GM23338 (cell line): ENCODE results near the gene SNORC. TPM values are rescaled to one million over a fixed set of nuclear protein-coding genes. Genes with fewer than 3 reads are reported as not detected.

Experiments used
- ATAC-seq: fragments of 200-7000 bp; cut with Tn5 transposase; 3 replicates; pipeline ENCODE4 v1.9.1; 2020
- DNase-seq: peaks from one replicate; pipeline ENCODE4 v3.0.0-alpha.2; 2015; ENCODE audit warnings: low spot score
- H2AFZ ChIP-seq: fragments of 200-600 bp; sonication (generic); 2 replicates; pipeline ENCODE4 v1.8.0; 2016; ENCODE audit warnings: antibody characterized with exemption, mild to moderate bottlenecking, moderate library complexity
- H3F3A ChIP-seq: fragments of 200-600 bp; sonication (generic); replicated peaks from 2 replicates; pipeline ENCODE4 v1.8.0; 2017; ENCODE audit warnings: antibody characterized with exemption, mixed run types, low read depth
- H3K27ac ChIP-seq: fragments of 200-600 bp; sonication (generic); 2 replicates; pipeline ENCODE4 v1.6.1; 2016; ENCODE audit warnings: low read depth
- H3K27me3 ChIP-seq: fragments of 200-600 bp; sonication (generic); 2 replicates; pipeline ENCODE4 v1.8.0; 2016; ENCODE audit warnings: mild to moderate bottlenecking, mixed run types, moderate library complexity; ENCODE audit not compliant: insufficient read depth
- H3K36me3 ChIP-seq: fragments of 200-600 bp; sonication (generic); 2 replicates; pipeline ENCODE4 v1.8.0; 2016; ENCODE audit warnings: mild to moderate bottlenecking; ENCODE audit not compliant: insufficient read depth
- H3K4me1 ChIP-seq: fragments of 200-600 bp; sonication (generic); 2 replicates; pipeline ENCODE4 v1.8.0; 2016; ENCODE audit warnings: mild to moderate bottlenecking, moderate library complexity; ENCODE audit not compliant: insufficient read depth
- H3K4me2 ChIP-seq: fragments of 200-600 bp; sonication (generic); 2 replicates; pipeline ENCODE4 v1.7.1; 2017; ENCODE audit warnings: mixed run types
- H3K4me3 ChIP-seq: fragments of 200-600 bp; sonication (generic); 2 replicates; pipeline ENCODE4 v1.6.1; 2016; ENCODE audit warnings: mixed run types
- H3K79me2 ChIP-seq: fragments of 200-600 bp; sonication (generic); replicated peaks from 2 replicates; pipeline ENCODE4 v1.8.0; 2017; ENCODE audit warnings: mild to moderate bottlenecking; ENCODE audit not compliant: insufficient read depth
- H3K9me2 ChIP-seq: fragments of 200-600 bp; sonication (generic); 2 replicates; pipeline ENCODE4 v1.8.0; 2017; ENCODE audit not compliant: insufficient read depth
- H4K20me1 ChIP-seq: fragments of 200-600 bp; sonication (generic); replicated peaks from 2 replicates; pipeline ENCODE4 v1.8.0; 2017; ENCODE audit warnings: mild to moderate bottlenecking; ENCODE audit not compliant: insufficient read depth
- H3K27ac Mint-ChIP-seq: 2 replicates; pipeline ENCODE4 v1.8.0; 2020; ENCODE audit warnings: inconsistent platforms, mild to moderate bottlenecking, moderate library complexity, mixed read lengths
- H3K27me3 Mint-ChIP-seq: 3 replicates; pipeline ENCODE4 v1.8.0; 2022; ENCODE audit warnings: low read depth, mild to moderate bottlenecking, moderate library complexity, mixed read lengths, inconsistent platforms; ENCODE audit not compliant: insufficient read depth, poor library complexity
- H3K36me3 Mint-ChIP-seq: 3 replicates; pipeline ENCODE4 v1.8.0; 2021; ENCODE audit warnings: low read depth, mild to moderate bottlenecking, inconsistent platforms, moderate library complexity, mixed read lengths
- H3K4me1 Mint-ChIP-seq: 3 replicates; pipeline ENCODE4 v1.8.0; 2020; ENCODE audit warnings: mild to moderate bottlenecking, inconsistent platforms, mixed read lengths
- H3K4me3 Mint-ChIP-seq: 3 replicates; pipeline ENCODE4 v1.8.0; 2021; ENCODE audit warnings: moderate library complexity, mild to moderate bottlenecking, inconsistent platforms, mixed read lengths
- H3K9me3 Mint-ChIP-seq: 3 replicates; pipeline ENCODE4 v1.8.0; 2020; ENCODE audit warnings: moderate library complexity, mild to moderate bottlenecking, inconsistent platforms, mixed read lengths
- CREB1 ChIP-seq: fragments of 250-450 bp; sonication (Bioruptor Pico); IDR thresholded peaks from 2 replicates; pipeline ENCODE4 v1.5.0; 2020; ENCODE audit warnings: low read depth, mild to moderate bottlenecking, moderate library complexity
- CTCF ChIP-seq, 2 experiments: fragments of 200-600 bp in 1 of 2; sonication (generic) in 1 of 2; conservative IDR thresholded peaks; 2 replicates each; pipeline versions ENCODE4 v1.5.1 to v1.6.1; 2016 to 2017; ENCODE audit warnings: antibody characterized with exemption in 2 of 2, low read depth in 2 of 2, mild to moderate bottlenecking in 2 of 2, moderate library complexity in 1 of 2
- ETS1 ChIP-seq: IDR thresholded peaks from 2 replicates; pipeline ENCODE4 v1.6.1; 2016; ENCODE audit warnings: antibody characterized with exemption
- EZH2phosphoT487 ChIP-seq: fragments of 200-600 bp; sonication (generic); IDR thresholded peaks from one replicate; pipeline ENCODE4 v1.8.1; 2018; ENCODE audit warnings: antibody characterized with exemption; ENCODE audit not compliant: unreplicated experiment
- NANOG ChIP-seq: IDR thresholded peaks from 2 replicates; pipeline ENCODE4 v1.6.1; 2016; ENCODE audit warnings: antibody characterized with exemption, borderline replicate concordance
- POLR2AphosphoS5 ChIP-seq: IDR thresholded peaks from 2 replicates; pipeline ENCODE4 v1.6.1; 2016; ENCODE audit warnings: antibody characterized with exemption, low read depth
- REST ChIP-seq: IDR thresholded peaks from one replicate; pipeline ENCODE4 v1.6.1; 2018; ENCODE audit warnings: antibody characterized with exemption; ENCODE audit not compliant: unreplicated experiment
- STAT1 ChIP-seq: IDR thresholded peaks from one replicate; pipeline ENCODE4 v1.6.1; 2016; ENCODE audit warnings: antibody characterized with exemption; ENCODE audit not compliant: unreplicated experiment
- ZNF114 ChIP-seq: fragments of 250-450 bp; sonication (Bioruptor Pico); IDR thresholded peaks from 2 replicates; pipeline ENCODE4 v1.5.0; 2020; ENCODE audit warnings: mild to moderate bottlenecking, moderate library complexity
- ZNF331 ChIP-seq: fragments of 250-450 bp; sonication (Bioruptor Pico); IDR thresholded peaks from 2 replicates; pipeline ENCODE4 v1.5.0; 2020; ENCODE audit warnings: low read depth, mild to moderate bottlenecking, moderate library complexity
- polyA plus RNA-seq: library from polyadenylated mRNA; unstranded; fragments of >200 nt; fragmentation: Nextera tagmentation; extraction: Ambion mirVana; gene quantifications from 2 replicates; pipeline ENCODE4 v1.2.1, GENCODE V29; 2016
- total RNA-seq: library from RNA; depleted of rRNA; stranded (reverse); fragments of >200 nt; shearing (Covaris generic); gene quantifications from 2 replicates; pipeline ENCODE4 v1.2.3, GENCODE V29; 2014

The SNORC gene
- total and polyA plus RNA-seq, 2 experiments from 2014 or later, result 0.80 to 1.6 TPM

- TF ChIP-seq NANOG, result no peak
- no peak for TF ChIP-seq ZNF331 (CRISPR knock-in tag)
- no peak for TF ChIP-seq ZNF114
- TF ChIP-seq REST, result no peak
- no peak for TF ChIP-seq CTCF (conservative IDR thresholded peaks at IDR 0.05; ENCODE audit: low read depth in 2 of 2)
- TF ChIP-seq EZH2phosphoT487, result no peak
- TF ChIP-seq ETS1, result no peak
Observed at GRCh38 chr2:232889876-232890401, 19.9 kb downstream of the SNORC start (continued).

- DNase-seq, result no peak
- peak overlapping the region; percentile 92 for H2AFZ ChIP-seq
- TF ChIP-seq ZNF114 (no peak), CREB1 (no peak), STAT1 (no peak), POLR2AphosphoS5 (no peak), ZNF331 (CRISPR knock-in tag) (no peak), REST (no peak), NANOG (no peak)
Observed at GRCh38 chr2:232890536-232890895, 20.5 kb downstream of the SNORC start.

More at GRCh38 chr2:232890536-232890895, 20.5 kb downstream of the SNORC start:
- Histone ChIP-seq H3K4me2 (peak overlapping the region; percentile 54; the same call in 1 of the 2 replicates), H3K36me3 (no peaks in the 10 kb centered on the region), H3K4me1 (peaks cover 6% of the 10 kb centered on the region; the same call in 1 of the 2 replicates), H3K27ac (no peak overlapping the region), H3F3A (no peaks in the 10 kb centered on the region; the same call in 1 of the 2 replicates), H3K9me2 (no peaks in the 10 kb centered on the region), H3K27me3 (no peaks in the 10 kb centered on the region), H3K4me3 (no peak overlapping the region), H4K20me1 (no peaks in the 10 kb centered on the region), H3K79me2 (no peaks in the 10 kb centered on the region)
- H3K4me3 Mint-ChIP-seq, result peak overlapping the region; percentile 39
- H3K27ac Mint-ChIP-seq, result no peak overlapping the region
- H3K4me1 Mint-ChIP-seq, result peaks cover 36% of the 10 kb centered on the region
- H3K27me3 Mint-ChIP-seq, result peaks cover 10% of the 10 kb centered on the region
- no peaks in the 10 kb centered on the region; the same call in 2 of the 3 replicates for H3K36me3 Mint-ChIP-seq
- H3K9me3 Mint-ChIP-seq, result no peaks in the 10 kb centered on the region; the same call in 2 of the 3 replicates
- peak; percentile 14 for ATAC-seq
